Colonic mucosa (tissue), 4 donors: ENCODE results near the gene RAD9A. TPM values are rescaled to one million over a fixed set of nuclear protein-coding genes. Genes with fewer than 3 reads are reported as not detected.

Experiments used
- DNase-seq: peaks from one replicate; pipeline ENCODE4 v3.0.0-alpha.2; 2020
- H3K27ac ChIP-seq: fragments of 200-600 bp; one replicate; pipeline ENCODE4 v1.8.0; 2021
- H3K27me3 ChIP-seq: fragments of 200-600 bp; one replicate; pipeline ENCODE4 v1.8.0; 2021
- H3K36me3 ChIP-seq: fragments of 200-600 bp; one replicate; pipeline ENCODE4 v1.8.0; 2021
- H3K4me1 ChIP-seq: fragments of 200-600 bp; one replicate; pipeline ENCODE4 v1.8.0; 2021; ENCODE audit warnings: mild to moderate bottlenecking
- H3K4me3 ChIP-seq: fragments of 200-600 bp; one replicate; pipeline ENCODE4 v1.8.0; 2021
- H3K9ac ChIP-seq, 2 donors: one replicate each; pipeline ENCODE4 v1.7.0; 2013; ENCODE audit warnings: control low read depth in 2 of 2, low read depth in 2 of 2, low read length in 2 of 2
- H3K9me3 ChIP-seq: fragments of 200-600 bp; one replicate; pipeline ENCODE4 v1.8.0; 2021
- CTCF ChIP-seq: fragments of 200-600 bp; IDR thresholded peaks from one replicate; pipeline ENCODE4 v1.8.0; 2022; ENCODE audit warnings: antibody characterized with exemption, mild to moderate bottlenecking
- intact Hi-C: fragments of 100-400 bp; cut with DNase I; formaldehyde crosslinking; loops from one replicate; pipeline ENCODE4 v1.14.1; 2022
- total RNA-seq, 2 donors: library from RNA; stranded (reverse); fragmentation: NEBNext Ultra II Directional in 1 of 2; extraction: Animal tissue kit (Norgen Biotek cat#: 25700) in 1 of 2; gene quantifications; one replicate each; pipeline ENCODE4 v1.2.1, GENCODE V29; 2021
- donor health status: healthy.
- donor health status: DM: no; HTN: no; CAD: no.
- donor health status: DM: no; HTN: no; CAD: no.

The RAD9A gene
- total RNA-seq, 2 donors from 2014 or later = 21.8 to 35.1 TPM

GRCh38 chr11:67347964-67348749 lies 43.6 kb upstream of the RAD9A start:
- Histone ChIP-seq H3K36me3 (no peaks in the 10 kb centered on the region), H3K9ac (peak overlapping the region; percentile 4 to 20), H3K4me1 (peaks cover 13% of the 10 kb centered on the region), H3K4me3 (no peak overlapping the region), H3K27me3 (no peaks in the 10 kb centered on the region), H3K9me3 (no peaks in the 10 kb centered on the region), H3K27ac (peak overlapping the region; percentile 65)
- DNase-seq = no peak
- no peak for TF ChIP-seq CTCF
- intact Hi-C loops = loop anchor here (5.0 kb wide), 2 partner anchors 34 to 159 kb away; partner anchors contain the start of genes CDK2AP2 and PITPNM1

- Histone ChIP-seq H3K27ac (peak overlapping the region; percentile 65), H3K27me3 (no peaks in the 10 kb centered on the region), H3K4me1 (peaks cover 14% of the 10 kb centered on the region), H3K36me3 (no peaks in the 10 kb centered on the region), H3K4me3 (no peak overlapping the region), H3K9ac (peak overlapping the region in 1 of 2 donors; percentile 34), H3K9me3 (no peaks in the 10 kb centered on the region)
- no peak for TF ChIP-seq CTCF
- DNase-seq = no peak
- intact Hi-C loops = loop anchor here (5.0 kb wide), 2 partner anchors 33 to 158 kb away; partner anchors contain the start of genes CDK2AP2 and PITPNM1
These were observed 42.8 kb upstream of the RAD9A start for GRCh38 chr11:67349036-67349435.

GRCh38 chr11:67349457-67349856 lies 42.3 kb upstream of the RAD9A start:
- H3K4me1 ChIP-seq = peaks cover 18% of the 10 kb centered on the region
- H3K27ac ChIP-seq = no peak overlapping the region
- no peak overlapping the region for H3K4me3 ChIP-seq
- intact Hi-C loops = loop anchor here (5.0 kb wide), 2 partner anchors 33 to 158 kb away; partner anchors contain the start of genes CDK2AP2 and PITPNM1
- TF ChIP-seq CTCF = no peak
- no peaks in the 10 kb centered on the region for H3K36me3 ChIP-seq
- no peak for DNase-seq
- no peaks in the 10 kb centered on the region for H3K27me3 ChIP-seq
- peak overlapping the region in 1 of 2 donors; percentile 34 for H3K9ac ChIP-seq
- no peaks in the 10 kb centered on the region for H3K9me3 ChIP-seq

- Histone ChIP-seq H3K9me3 (no peaks in the 10 kb centered on the region), H3K36me3 (no peaks in the 10 kb centered on the region), H3K9ac (peak overlapping the region in 1 of 2 donors; percentile 7), H3K4me3 (no peak overlapping the region), H3K27ac (no peak overlapping the region), H3K4me1 (peaks cover 22% of the 10 kb centered on the region), H3K27me3 (no peaks in the 10 kb centered on the region)
- intact Hi-C loops = loop anchor here (5.0 kb wide), 2 partner anchors 32 to 157 kb away; partner anchors contain the start of genes CDK2AP2 and PITPNM1
- TF ChIP-seq CTCF = no peak
- no peak for DNase-seq
These were observed 41.8 kb upstream of the RAD9A start for GRCh38 chr11:67349928-67350465.

- no peaks in the 10 kb centered on the region for H3K27me3 ChIP-seq
- H3K9ac ChIP-seq = peak overlapping the region; percentile 58 to 100
- no peaks in the 10 kb centered on the region for H3K9me3 ChIP-seq
- H3K36me3 ChIP-seq = no peaks in the 10 kb centered on the region
- intact Hi-C loops = no loop called here
- DNase-seq = peak; percentile 75
- no peak overlapping the region for H3K4me3 ChIP-seq
- H3K4me1 ChIP-seq = peaks cover 35% of the 10 kb centered on the region
- TF ChIP-seq CTCF = peak; percentile 94
- H3K27ac ChIP-seq = peak overlapping the region; percentile 100
These were observed 40.3 kb upstream of the RAD9A start for GRCh38 chr11:67351275-67352005.
